HG03064 (cell line): Measurements from ENCODE around the gene JAM2.
"Not testable (repeated sequence)": the region's sequence is repeated elsewhere in the genome, so short reads cannot be mapped to it uniquely, and the experiment has no call there.

Source experiments
- ATAC-seq: cut with Tn5 transposase; IDR thresholded peaks from one replicate; pipeline ENCODE4 v1.9.1; 2021; ENCODE audit warnings: low read depth; ENCODE audit not compliant: unreplicated experiment

JAM2 gene, protein sequence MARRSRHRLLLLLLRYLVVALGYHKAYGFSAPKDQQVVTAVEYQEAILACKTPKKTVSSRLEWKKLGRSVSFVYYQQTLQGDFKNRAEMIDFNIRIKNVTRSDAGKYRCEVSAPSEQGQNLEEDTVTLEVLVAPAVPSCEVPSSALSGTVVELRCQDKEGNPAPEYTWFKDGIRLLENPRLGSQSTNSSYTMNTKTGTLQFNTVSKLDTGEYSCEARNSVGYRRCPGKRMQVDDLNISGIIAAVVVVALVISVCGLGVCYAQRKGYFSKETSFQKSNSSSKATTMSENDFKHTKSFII

DNA sequence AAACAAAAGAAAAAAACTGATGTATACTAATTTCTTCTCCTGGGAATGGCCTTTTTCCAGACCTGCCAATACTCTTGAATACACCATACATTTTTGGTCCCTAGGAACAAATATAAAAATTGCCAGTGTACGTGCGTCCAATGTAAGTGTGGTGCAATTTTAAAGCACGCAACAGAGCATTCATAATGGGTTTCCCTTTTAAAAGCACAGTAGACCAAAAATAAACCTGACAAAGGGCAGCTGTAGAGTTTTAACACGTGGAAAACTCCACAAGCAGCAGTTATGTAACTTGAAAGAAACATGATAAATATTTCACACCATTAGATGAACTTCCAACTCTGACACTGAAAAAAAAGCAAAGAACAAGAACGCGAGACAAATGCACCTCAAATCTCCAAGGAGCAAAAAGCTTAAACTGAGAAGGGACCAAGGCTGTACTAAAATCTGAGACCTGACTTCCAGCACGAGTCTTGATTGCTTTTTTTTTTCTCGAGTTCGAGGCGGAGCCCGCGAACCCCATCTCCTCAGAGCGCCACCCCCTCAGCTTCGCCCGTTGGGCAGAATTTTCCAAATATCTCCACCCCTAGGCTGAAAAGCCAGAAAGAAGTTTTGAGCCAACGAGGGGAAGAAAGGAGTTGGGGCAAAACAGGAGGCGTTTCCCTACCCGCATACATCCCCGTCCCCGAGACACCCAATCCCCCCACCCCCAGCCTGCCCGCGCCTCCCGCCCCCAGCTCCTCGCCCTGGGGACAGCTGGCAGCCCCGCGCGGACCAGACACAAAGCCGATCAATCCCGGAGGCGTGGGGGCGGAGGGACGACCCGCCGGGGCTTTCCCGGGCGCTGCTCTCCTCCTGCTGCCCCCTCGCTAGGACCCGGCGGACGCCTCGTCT, at the start of gene JAM2:
Gene JAM2, plus strand, starts transcription at position 599 of the 891 bp plus-strand sequence. CDS start 564 bp downstream, outside the sequence.
- ATAC-seq, result peak; percentile 43

DNA sequence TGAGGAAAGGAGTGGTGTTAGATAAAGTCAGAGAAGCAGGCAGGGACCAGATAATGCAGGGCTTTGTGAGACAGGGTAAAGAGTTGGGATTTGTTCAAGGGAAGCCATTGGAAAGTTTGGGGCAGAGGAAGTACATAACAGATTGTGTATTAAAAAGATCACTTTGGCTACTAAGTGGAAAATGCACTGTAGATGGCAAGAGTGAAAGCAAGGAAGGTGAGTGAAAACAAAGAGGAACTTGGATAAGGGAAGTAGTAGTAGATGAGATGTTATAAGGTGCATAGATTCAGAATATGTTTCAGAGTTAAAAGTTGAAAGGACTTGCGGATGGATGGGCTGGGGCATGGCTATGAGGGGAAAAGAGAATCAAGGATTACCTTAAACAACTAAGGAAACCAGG, 49.2 kb upstream of the JAM2 start:
- no peak for ATAC-seq

DNA sequence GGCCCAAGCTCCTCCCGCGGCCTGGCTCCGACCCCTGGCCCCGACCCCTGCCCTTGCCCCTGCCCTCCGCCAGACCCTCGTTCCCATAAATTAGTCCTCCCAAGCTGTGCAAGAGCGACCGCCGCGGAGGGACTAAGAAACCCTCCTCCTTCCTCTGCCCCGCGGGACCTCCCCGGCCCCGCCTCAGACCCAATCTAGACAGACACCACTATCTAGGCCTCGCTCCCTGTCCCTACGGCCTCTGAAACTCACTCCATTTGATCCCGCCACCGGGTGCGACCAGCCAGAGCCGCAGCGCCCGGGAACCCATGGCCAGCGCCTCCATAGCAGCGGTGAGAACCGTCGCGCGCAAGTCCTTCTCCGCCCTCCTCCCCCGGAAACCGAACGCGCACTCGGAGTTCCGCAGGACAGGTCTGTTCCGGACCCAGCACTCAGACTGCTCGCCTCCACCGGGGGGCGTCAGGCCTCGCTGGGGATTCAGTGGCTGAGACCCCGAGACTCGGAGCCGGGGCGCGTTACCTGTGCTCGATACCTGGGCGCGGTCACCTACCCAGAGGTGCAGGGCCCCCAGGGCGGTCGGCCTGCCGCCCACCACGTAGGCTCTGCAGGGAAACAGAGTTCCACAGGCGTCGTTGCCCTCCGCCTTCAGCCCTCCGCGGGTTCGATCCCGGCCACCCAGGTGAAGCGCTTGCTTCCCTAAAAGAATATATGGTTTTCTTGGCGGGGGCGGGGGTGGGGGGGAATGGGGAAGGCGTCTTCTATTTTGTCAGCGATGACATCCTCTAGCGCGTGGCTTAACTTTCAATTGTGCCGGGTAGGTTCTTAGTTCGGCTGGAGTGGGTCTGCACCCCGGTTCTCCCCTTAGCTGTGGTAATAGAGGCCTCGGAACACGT, 31.7 kb upstream of the JAM2 start, which contains the start of gene MRPL39:
Gene MRPL39, minus strand, starts transcription at position 331 of the 893 bp plus-strand sequence. Its CDS starts 6 bp downstream, at position 325.
- ATAC-seq, result peak; percentile 92

DNA sequence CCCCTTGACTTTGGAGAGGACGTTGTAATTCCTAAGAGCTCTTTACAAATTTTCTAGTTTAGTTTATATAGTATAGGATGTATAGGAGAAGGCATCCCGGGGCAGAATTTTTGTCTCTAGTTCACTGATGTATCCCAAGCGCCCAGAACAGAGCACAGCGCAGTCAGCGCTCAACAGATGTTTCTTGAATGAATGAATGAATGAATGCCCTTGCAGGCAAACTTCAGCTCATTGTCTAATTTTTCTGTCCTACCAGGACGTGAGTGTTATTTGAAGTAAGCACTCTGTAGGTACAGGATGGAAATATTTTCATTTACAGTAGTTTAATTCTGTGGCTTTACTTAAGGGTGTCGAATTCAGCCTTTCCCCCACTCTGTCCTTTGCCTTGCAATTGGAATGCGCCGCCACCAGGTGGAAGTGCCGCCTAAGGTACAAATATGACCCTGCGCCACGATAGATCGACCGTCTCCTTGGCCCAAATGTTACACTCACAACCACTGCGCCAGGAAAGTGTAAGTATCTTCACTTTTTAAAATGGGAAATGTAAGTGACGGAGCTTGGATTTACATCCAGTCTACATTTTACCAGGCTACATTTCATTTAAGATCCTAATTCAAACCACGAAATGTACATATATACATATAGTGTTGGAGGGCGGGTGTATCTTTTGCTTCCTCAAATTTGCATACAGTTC, 30.9 kb upstream of the JAM2 start:
- peak; percentile 66 for ATAC-seq

GRCh38 chr21:25614441-25614840, 24.6 kb upstream of the JAM2 start:
- no peak for ATAC-seq

DNA sequence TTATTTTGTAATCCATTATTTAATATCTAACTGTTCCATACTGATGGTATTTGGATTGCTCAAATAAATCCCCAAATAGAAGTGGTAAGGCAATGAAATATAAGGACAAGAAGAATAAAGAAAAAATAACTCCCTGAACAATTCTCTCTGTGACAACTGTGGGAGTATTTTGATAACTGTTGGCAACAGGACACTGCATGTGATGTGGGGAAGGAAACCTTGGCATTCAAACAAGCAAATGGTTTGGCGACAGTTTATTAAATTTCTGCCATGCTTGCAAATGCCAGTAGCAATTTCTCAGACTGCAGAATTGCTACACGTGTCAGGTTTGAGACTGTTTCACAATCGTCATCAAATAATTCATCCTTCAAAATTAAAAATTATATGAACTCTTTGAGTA, 23.2 kb upstream of the JAM2 start:
- no peak for ATAC-seq

GRCh38 chr21:25619198-25619597, 19.9 kb upstream of the JAM2 start:
- ATAC-seq, result no peak

- no peak for ATAC-seq
These were observed 14.5 kb upstream of the JAM2 start for GRCh38 chr21:25624511-25624910.

DNA sequence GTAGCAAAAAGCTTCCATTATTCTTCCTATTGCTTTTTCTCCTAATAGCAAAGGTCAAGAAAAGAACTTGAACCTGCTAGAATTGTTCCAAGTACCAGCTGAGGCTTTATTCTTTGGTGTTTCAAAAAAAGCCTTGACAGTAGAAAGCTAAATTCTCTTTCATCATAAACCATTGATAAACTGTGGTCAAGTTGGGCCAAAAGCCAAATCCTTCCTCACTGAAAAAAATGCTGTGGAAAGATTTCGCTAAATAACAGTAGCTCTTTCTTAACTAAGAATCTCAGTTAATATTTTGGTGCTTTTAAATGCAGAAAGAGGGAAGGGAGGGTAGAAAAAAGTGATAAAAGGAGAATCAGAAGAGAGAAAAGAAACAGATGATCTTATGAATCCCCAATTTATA, 14.0 kb upstream of the JAM2 start:
- no peak for ATAC-seq

DNA sequence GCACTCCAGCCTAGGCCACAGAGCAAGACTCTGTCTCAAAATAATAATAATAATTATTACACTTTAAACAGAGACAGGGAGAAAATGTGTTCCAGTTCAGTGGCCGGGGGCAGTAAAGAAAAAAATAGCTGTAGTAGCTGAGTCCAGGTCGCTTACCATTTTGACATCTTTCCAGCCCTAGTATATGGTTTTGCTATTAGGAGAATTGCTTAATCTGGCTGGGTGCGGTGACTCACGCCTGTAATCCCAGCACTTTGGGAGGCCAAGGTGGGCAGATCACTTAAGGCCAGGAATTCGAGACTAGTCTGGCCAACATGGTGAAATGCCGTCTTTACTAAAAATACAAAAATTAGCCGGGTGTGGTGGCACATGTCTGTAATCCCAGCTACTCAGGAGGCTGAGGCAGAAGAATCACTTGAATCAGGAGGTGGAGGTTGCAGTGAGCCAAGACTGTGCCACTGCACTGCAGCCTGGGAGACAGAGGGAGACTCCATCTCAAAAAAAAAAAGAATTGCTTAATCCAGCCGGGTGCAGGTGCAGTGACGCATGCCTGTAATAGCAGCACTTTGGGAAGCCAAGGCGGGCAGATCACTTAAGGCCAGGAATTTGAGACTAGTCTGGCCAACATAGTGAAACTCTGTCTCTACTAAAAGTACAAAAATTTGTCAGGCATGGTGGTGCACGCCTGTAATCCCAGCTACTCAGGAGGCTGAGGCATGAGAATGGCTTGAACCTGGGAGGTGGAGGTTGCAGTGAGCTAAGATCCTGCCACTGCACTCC, 13.1 kb upstream of the JAM2 start:
- not testable (repeated sequence) for ATAC-seq

DNA sequence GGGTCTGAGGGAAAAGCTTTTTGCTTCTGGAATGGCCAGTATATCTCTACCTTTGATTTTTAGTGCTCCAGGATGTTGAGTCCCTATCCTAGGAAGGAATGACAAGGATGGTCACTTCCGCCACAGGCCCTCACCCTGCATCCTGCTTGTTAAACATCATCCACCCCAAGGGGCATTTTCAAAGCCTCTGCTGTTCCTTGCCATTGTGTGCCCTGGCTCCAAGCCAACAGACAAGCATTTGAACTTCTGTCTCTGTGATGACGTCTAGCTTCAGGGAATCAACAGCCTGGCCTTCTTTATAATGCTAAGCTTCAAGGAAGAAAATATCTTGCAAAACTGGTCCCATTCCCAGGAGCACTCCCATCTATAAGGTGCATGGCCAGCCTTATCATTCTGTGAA, 12.3 kb upstream of the JAM2 start:
- no peak for ATAC-seq

GRCh38 chr21:25632296-25632695, 6.8 kb upstream of the JAM2 start:
- ATAC-seq, result no peak

GRCh38 chr21:25635310-25635709, 3.7 kb upstream of the JAM2 start:
- no peak for ATAC-seq

GRCh38 chr21:25636727-25637126, 2.3 kb upstream of the JAM2 start:
- ATAC-seq, result no peak

GRCh38 chr21:25637851-25638659, 1.0 kb upstream of the JAM2 start:
- ATAC-seq, result no peak

DNA sequence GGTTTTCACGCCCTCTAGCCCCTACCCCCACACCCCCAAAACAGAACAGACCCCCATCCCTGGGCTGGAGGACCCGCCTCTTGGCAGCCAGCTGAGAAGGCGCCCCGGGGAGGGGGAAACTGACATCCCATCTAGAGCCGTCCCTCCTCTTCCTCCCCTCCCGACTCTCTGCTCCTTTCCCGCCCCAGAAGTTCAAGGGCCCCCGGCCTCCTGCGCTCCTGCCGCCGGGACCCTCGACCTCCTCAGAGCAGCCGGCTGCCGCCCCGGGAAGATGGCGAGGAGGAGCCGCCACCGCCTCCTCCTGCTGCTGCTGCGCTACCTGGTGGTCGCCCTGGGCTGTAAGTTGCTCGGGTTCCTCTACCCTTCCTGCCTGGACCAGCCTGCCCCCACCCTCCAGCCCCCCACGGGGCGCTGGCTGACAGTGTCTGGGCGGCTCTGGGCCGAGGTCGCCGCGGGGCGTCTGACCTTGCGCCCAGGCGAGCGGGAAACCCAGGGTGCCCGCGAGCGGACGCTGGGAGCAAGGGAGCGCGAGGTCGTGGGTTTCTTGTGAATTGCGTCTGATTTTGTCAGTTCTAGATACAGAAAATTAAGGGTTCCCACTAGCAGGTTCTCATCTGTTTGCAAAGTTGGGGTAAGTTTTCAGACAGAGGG, 618 bp downstream of the JAM2 start:
- ATAC-seq, result peak; percentile 70

GRCh38 chr21:25640202-25640942, 1.3 kb downstream of the JAM2 start:
- ATAC-seq, result peak; percentile 34
